Measurements from ENCODE around the gene CEBPG. TPM values are rescaled to one million over a fixed set of nuclear protein-coding genes. Genes with fewer than 3 reads are reported as not detected.

The CEBPG gene
- total RNA-seq, 3 donors from 2014 or later, result 23.3 to 32.0 (median 23.4) TPM

DNA sequence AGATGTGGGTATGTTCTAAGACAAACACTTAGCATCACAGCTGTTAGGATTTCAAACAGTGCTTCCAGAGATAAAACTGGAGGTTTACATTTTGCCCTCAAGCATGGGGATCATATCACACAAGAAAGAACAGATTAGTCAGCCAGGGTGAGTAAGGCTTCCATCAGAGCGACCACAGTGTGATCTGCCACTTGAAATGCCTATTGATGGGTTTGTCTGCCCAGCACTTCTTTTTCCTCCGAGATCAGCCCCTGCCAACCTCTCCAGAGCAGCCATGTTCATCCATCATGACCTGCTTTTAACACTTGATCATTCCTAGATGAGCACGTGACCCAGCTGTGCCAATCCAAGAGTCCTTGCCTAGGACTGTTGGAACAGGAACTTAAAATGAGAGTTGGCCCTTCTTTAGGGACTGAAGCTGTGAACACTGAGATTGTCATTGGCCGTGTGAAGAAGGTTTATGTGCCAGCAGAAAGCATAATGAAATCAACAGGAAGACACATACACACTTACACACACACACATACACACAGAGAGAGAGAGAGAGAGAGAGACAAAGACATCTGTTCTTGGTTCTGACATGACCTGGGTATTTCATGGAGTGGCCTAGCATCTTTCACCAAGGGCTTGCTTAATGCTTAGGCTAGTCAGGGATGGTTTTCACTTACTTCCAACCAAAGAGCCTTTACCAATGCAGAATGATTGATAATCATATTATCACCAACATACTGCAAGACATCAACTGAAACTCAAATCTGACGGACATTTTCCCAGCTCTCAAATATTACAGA, 5.2 kb upstream of the CEBPG start:
- Histone ChIP-seq H3K4me3 (no peak overlapping the region), H3K36me3 (no peaks in the 10 kb centered on the region), H3K27me3 (no peaks in the 10 kb centered on the region), H3K27ac (no peak overlapping the region), H3K4me1 (no peaks in the 10 kb centered on the region), H3K9me3 (no peaks in the 10 kb centered on the region)
- intact Hi-C loops (cut with DNase I; ENCODE audit: low total_unique reads), result no loop called here
- TF ChIP-seq, protein P1, sequence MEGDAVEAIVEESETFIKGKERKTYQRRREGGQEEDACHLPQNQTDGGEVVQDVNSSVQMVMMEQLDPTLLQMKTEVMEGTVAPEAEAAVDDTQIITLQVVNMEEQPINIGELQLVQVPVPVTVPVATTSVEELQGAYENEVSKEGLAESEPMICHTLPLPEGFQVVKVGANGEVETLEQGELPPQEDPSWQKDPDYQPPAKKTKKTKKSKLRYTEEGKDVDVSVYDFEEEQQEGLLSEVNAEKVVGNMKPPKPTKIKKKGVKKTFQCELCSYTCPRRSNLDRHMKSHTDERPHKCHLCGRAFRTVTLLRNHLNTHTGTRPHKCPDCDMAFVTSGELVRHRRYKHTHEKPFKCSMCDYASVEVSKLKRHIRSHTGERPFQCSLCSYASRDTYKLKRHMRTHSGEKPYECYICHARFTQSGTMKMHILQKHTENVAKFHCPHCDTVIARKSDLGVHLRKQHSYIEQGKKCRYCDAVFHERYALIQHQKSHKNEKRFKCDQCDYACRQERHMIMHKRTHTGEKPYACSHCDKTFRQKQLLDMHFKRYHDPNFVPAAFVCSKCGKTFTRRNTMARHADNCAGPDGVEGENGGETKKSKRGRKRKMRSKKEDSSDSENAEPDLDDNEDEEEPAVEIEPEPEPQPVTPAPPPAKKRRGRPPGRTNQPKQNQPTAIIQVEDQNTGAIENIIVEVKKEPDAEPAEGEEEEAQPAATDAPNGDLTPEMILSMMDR (IDR thresholded peaks at IDR 0.05), result no peak
- TF ChIP-seq POLR2AphosphoS5 (IDR thresholded peaks at IDR 0.05), result no peak
- DNase-seq (ENCODE audit: low spot score in 2 of 2), result no peak

DNA sequence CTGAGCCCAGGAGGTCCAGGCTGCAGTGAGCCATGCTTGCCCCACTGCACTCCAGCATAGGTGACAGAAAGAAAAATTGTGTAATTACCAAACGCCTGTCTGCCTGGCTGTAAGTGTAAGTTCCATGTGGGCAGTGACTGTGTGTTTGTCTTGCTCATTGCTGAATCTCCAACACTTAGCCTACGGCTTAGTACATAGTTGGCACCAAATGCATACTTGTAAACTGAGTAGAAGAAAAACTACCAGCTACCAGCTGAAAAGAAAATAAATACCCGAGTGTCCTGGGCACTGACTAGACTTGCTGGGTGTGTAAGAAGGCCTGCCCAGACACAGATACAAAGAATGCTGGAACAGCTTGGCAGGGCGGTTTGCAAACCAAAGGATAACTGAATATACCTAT, 2.7 kb upstream of the CEBPG start:
- H3K27me3 ChIP-seq, result no peaks in the 10 kb centered on the region
- intact Hi-C loops (cut with DNase I; ENCODE audit: low total_unique reads), result no loop called here

DNA sequence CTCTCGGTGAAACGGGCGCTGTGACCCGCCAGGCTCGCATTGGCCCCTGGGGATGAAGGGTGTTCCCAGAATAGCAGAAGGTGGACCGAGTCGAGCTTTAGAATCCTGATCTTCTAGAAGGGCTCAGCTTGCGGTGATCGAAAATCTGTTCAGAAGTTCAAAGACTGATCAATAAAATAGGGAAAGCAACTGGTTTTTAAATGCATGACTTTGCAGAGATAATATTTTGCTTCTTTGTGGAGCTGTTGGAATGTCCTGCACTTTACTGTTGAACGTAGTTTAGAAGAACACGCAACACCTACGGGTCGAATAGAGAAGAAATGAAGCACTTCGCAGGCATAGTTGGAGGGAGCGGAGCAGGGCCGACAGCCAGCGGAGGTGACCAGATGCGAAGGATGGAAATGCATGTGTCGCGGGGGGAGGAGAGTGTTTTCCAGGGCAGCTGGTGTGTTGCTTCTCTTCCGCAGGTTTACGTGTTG, 766 bp downstream of the CEBPG start:
- peak overlapping the region; percentile 95 to 99 for H3K27ac ChIP-seq
- DNase-seq (ENCODE audit: low spot score in 2 of 2), result no peak
- H3K4me3 ChIP-seq, result peak overlapping the region; percentile 81 to 93 (median 90)
- intact Hi-C loops (cut with DNase I; ENCODE audit: low total_unique reads), result no loop called here
- H3K4me1 ChIP-seq, result no peaks in the 10 kb centered on the region
- H3K27me3 ChIP-seq, result no peaks in the 10 kb centered on the region
- no peaks in the 10 kb centered on the region for H3K36me3 ChIP-seq
- no peaks in the 10 kb centered on the region for H3K9me3 ChIP-seq
- TF ChIP-seq POLR2AphosphoS5 (IDR thresholded peaks at IDR 0.05), result peak in 2 of 3 donors; percentile 21 to 26
- TF ChIP-seq, protein P1 (IDR thresholded peaks at IDR 0.05), result no peak

More for the DNA sequence above, 2.7 kb upstream of the CEBPG start:
- Histone ChIP-seq H3K4me3 (no peak overlapping the region), H3K27ac (no peak overlapping the region), H3K36me3 (no peaks in the 10 kb centered on the region), H3K9me3 (no peaks in the 10 kb centered on the region), H3K4me1 (no peaks in the 10 kb centered on the region)
- TF ChIP-seq, protein P1 (IDR thresholded peaks at IDR 0.05), result no peak
- TF ChIP-seq POLR2A (IDR thresholded peaks at IDR 0.05) (no peak), POLR2AphosphoS5 (IDR thresholded peaks at IDR 0.05) (no peak)
- no peak for DNase-seq (ENCODE audit: low spot score in 2 of 2)

DNA sequence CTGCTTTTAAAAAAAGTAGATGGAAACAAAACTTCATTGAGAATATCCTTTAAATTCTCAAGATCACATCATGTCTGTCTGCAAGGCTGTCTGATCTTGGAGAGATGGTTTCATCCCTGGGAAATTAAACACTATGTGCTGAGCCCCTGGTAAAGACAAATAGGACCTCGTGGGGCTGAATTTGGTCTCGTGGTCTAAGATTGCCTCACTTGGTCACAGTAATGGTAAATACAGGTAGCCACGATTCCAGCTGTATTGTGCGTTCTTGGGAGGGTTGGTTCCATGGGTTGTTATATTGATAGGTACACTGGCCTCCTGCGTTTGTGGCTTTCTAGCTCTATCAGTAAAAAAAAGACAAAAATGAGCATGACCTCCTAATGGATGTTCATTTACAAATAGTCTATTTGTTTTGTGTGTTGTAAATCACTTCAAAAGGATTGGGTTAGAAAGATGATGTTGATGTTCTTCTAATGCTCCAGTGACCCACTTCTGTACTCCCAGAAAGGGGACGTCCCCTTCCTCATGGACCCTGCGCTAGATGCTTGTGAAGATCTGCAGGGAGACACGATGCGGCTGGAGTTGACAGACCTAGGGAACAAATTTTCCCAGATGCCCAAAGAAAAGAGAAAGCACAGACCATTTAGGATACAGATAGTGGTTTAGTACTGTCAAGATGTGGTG, 1.8 kb downstream of the CEBPG start:
- TF ChIP-seq, protein P1 (IDR thresholded peaks at IDR 0.05), result no peak
- no peak for TF ChIP-seq POLR2A (IDR thresholded peaks at IDR 0.05)
- no peak for TF ChIP-seq POLR2AphosphoS5 (IDR thresholded peaks at IDR 0.05)
- H3K4me3 ChIP-seq, result peak overlapping the region in 1 of 3 donors; percentile 93
- H3K27ac ChIP-seq, result peak overlapping the region; percentile 45 to 99
- DNase-seq (ENCODE audit: low spot score in 2 of 2), result no peak
- intact Hi-C loops (cut with DNase I; ENCODE audit: low total_unique reads), result no loop called here
- no peaks in the 10 kb centered on the region for H3K27me3 ChIP-seq
- no peaks in the 10 kb centered on the region for H3K36me3 ChIP-seq
- no peaks in the 10 kb centered on the region for H3K9me3 ChIP-seq
- H3K4me1 ChIP-seq, result no peaks in the 10 kb centered on the region

DNA sequence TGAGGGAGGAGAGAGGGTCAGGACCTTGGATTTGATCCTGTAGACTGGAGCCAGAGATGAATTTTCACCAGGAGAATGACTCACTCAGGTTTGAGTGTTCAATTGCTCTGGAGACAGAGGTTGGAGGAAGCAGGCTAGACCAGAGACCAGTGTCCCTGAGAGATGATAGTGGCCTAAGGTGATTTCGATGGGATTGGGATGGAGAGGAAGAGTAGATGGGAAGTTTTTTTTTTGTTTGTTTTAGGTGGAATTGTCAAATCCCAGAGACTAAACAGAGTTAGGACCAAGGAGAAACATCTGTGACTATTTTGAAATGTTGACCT, 2.3 kb downstream of the CEBPG start:
- Histone ChIP-seq H3K27me3 (no peaks in the 10 kb centered on the region), H3K9me3 (no peaks in the 10 kb centered on the region), H3K27ac (peak overlapping the region; percentile 45 to 99), H3K4me1 (no peaks in the 10 kb centered on the region), H3K36me3 (no peaks in the 10 kb centered on the region), H3K4me3 (no peak overlapping the region)
- intact Hi-C loops (cut with DNase I; ENCODE audit: low total_unique reads), result no loop called here
- TF ChIP-seq, protein P1 (IDR thresholded peaks at IDR 0.05), result no peak
- no peak for TF ChIP-seq POLR2A (IDR thresholded peaks at IDR 0.05)
- TF ChIP-seq POLR2AphosphoS5 (IDR thresholded peaks at IDR 0.05), result no peak
- DNase-seq (ENCODE audit: low spot score in 2 of 2), result no peak
